HL-60 (cell line): ENCODE results near the gene MYOZ1.

Experiments used
- SPI1 ChIP-seq: IDR thresholded peaks from 2 replicates; pipeline ENCODE4 v1.6.1; 2012; ENCODE audit warnings: low read depth, mild to moderate bottlenecking, borderline replicate concordance
- TF ChIP-seq, protein P1 (sequence below): IDR thresholded peaks from one replicate; pipeline ENCODE4 v1.5.1; 2011; ENCODE audit warnings: low read length, control low read depth, inconsistent platforms; ENCODE audit not compliant: insufficient read depth

DNA sequence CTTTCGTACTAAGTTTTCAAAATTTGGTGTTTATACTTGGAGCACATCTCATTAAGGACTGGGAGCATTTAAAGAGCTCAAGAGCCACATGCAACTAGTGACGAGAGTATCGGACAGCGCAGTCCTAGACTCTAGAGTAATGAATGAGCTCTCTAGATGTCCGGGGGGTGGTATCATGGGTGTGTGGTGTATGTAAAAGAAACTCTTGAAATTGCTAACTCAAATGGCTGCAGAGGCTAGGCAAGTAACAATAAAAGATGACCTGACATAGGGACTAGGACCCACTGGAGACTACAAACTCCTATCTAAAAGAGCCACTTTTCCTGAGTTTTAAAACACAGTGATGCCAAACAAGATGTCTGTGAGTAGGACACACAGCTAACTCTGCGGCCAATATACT is 14.0 kb downstream of the MYOZ1 start:
- TF ChIP-seq, protein P1, sequence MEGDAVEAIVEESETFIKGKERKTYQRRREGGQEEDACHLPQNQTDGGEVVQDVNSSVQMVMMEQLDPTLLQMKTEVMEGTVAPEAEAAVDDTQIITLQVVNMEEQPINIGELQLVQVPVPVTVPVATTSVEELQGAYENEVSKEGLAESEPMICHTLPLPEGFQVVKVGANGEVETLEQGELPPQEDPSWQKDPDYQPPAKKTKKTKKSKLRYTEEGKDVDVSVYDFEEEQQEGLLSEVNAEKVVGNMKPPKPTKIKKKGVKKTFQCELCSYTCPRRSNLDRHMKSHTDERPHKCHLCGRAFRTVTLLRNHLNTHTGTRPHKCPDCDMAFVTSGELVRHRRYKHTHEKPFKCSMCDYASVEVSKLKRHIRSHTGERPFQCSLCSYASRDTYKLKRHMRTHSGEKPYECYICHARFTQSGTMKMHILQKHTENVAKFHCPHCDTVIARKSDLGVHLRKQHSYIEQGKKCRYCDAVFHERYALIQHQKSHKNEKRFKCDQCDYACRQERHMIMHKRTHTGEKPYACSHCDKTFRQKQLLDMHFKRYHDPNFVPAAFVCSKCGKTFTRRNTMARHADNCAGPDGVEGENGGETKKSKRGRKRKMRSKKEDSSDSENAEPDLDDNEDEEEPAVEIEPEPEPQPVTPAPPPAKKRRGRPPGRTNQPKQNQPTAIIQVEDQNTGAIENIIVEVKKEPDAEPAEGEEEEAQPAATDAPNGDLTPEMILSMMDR: no peak
- no peak for TF ChIP-seq SPI1
